ENCODE measurements around the gene BRCC3.
A peak's percentile ranks its signal among the peaks of the same experiment; 100 is the strongest.
"Not testable (repeated sequence)": the region's sequence is repeated elsewhere in the genome, so short reads cannot be mapped to it uniquely, and the experiment has no call there.

Gene BRCC3

DNA sequence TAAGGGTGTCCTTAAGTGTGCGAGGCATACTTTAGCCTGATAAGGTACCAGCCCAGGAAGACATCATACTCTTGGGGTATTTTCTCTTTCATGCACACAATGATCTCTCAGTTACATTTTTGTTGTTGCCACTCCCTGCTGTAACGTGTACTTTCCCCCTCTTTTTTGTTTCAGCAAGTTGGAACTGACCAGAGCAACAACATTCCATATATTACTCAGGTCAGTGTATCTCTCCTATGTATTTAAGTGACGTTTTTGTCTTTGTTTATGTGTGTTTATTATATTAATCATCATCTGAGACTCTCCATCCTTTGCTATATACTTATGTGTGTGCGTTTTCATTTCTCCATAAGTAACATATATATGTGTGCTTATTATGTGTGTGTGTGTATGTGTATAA, 73.6 kb downstream of the BRCC3 start:
- no peak for DNase-seq (ENCODE audit: low read depth in 3 of 3)

DNA sequence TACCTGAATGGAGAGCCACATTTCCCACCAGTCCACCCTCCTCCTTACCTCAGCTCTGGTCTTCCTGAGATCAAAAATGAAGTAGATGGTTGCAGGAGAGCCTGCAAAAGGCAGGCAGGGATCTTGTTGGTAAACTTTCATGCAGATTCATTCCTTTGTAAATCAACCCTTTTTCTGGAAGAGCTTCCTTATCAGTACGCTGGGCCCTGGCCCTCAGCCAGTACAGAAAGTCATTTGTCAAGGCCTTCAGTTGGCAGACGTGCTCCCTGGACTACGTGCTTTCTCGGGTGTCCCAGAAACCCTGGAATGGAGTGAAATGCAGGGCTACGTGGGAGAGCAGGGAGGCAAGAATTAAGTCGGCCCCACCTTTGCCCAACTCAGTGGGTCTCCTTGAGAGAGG, 76.3 kb downstream of the BRCC3 start:
- DNase-seq (ENCODE audit: low read depth in 3 of 3), result not testable (repeated sequence)

DNA sequence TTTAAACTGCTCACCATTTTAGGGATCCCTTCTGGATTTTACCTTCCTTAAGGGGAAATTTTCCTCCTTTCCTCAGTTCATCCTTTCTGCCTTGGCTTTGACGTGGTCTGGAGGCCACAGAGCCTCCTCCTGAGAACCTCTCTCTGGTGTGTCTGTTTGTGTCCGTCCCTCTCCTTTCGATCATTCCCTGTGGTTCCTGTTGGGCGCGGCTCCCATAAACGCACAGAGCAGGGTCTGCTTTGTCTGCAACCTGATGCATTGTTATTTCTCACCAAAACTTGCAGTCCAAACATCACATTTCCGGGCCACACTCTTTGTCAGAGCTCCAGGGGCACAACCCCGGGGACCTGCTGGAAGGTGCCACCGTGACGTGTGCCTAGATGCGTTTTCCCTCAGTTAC, 76.9 kb downstream of the BRCC3 start:
- not testable (repeated sequence) for DNase-seq (ENCODE audit: low read depth in 3 of 3)

DNA sequence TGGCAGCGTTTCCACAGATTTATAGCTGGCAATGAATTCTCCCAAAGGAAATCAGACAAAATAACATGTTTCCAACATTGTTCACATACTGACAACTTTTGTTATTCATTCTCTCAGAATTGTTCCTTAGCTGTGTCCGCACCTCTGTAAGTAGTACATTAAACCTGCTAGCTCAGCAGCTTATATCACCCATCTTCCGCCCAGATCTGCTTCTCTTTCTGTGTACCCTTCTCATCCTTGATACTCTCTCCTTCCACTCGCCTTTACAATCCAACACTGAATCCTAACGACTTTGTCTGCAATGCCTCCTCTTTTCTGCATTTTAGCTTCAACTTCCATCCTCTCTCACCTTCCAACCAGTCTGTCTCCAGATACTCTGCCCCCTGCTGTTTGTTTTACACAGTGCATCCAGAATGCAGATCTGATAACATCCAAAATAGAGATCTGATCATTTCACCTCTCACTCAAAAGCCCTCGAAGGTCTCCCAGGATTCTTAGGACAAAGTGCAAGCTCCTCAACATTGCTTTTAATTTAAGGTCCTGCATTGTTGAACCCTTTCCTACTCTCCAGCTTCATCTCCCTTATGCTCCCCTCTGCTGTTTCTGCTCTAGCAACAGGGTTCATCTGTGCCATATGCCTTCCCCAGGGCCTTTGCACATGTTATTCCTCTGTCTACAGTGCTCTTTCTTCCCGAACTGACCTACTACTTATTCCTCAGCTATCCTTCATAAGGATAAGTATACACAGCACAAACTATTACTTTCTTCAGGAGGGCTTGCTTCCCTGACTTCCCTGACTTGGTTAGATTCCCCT, 77.6 kb downstream of the BRCC3 start:
- DNase-seq (ENCODE audit: low read depth in 3 of 3), result peak in 1 of 3 experiments; percentile 3

DNA sequence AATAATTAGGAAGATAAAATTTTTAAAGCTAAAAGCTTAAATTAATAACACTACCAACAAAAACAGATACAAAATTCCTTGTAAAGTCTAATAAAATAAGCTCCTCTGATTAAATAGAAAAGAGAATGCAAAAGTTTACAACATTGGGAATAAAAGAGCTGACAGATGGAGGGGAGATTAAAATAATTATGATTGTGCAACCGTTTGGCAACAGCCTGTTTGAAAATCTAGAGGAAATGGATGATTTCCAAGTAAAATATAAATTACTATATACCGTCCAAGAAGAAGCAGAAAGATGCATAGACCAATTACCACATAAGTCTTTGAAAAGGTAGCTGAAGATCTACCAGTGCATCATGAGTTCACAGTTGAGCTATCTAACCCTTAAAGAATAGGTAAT, 98.6 kb downstream of the BRCC3 start:
- no peak for DNase-seq (ENCODE audit: low read depth in 3 of 3)

Data from stimulated activated CD4-positive, alpha-beta T cell treated with anti-CD3 and anti-CD28 coated beads, TNF-alpha, amount 100 ng/mL, for 4 hours (primary cell).